Measurements from ENCODE around the gene GTSE1.

Gene GTSE1

DNA sequence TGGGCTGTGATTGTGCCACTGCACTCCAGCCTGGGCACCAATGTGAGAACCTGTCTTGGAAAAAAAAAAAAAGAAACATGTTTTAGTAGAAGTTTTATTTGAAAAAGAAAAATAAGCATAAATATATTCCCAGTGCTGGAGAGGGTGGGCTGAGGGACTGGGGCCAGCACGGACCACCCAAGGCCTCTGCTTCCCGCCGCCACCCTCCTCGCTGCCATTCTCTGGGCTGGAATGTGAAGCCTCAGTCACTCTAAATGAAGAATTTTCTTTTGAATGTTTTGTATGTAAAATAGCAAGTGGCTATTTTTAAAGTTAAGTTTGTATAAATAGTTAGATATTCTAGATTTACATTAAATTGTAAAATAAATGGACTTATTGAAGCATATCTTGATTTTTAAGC is 33.8 kb downstream of the GTSE1 start:
- DNase-seq, result no peak

DNA sequence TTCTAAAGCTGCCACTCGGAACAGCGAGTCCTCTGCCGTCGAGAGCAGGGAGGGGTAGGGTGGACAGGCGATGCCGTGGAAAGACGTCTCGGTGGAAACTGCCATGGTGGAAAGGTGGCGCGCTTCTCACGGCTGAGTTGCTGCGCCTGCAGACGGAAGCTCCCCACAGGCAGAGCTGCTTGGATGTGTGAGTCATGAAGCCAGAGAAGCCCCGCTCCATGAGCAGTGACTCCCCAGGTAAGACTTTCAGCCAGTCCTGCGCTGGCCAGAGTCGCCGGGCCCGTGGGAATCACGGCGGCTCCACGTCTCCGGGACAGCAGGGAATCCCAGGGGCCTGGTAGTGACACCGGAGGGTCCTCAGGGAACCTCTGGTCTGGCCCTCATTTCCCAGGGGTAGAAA is 34.8 kb downstream of the GTSE1 start:
- no peak for DNase-seq

DNA sequence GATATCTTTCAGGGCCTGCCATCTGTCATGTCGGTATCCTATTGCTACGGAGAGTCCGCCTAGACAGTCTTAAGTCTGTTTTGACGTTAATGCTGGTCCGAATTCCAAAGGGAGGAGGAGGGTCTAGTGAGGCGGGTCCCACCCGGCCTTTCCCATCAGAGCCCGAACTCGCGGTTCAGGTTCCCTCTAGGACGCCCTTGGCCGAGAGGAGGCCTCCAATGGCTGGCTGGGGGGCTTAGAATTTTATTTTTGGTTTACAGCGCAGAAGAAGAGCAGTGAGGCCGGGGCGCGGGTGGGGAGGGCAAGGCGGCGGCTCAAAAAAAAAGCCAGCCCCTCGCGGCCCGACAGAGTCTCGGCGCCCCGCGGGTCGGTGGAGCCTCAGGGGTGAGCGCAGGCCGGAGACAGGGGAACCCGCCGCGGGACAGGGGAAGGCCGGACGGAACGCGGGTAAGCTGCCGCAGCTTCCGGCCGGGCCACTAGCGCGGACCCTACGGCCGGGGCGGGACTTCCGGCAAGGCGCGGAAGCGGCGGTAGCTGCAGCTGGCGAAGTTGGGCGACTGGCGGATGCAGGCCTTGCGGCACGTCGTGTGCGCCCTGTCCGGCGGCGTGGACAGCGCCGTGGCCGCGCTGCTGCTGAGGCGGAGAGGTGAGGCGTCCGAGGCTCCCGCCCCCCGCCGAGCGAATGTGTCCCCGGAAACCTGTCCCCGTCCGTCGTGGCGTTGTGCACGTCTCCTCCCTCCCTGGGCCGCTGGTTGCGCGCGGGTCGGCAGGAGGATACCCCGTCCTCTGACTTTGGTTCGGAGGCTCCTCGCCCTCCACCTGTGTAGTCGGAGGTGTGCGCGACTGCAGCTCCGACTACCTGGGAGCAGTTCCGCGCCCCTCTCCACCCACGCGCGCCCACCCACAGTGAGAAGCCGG is 38.8 kb downstream of the GTSE1 start, which contains the start of gene TRMU:
TSS of gene TRMU (plus strand) at position 514 of the 918 bp plus-strand sequence. CDS start at position 565, 51 bp downstream.
- peak; percentile 94 for DNase-seq

GRCh38 chr22:46336119-46337078 is 39.7 kb downstream of the GTSE1 start:
- no peak for DNase-seq

- no peak for DNase-seq
These were observed 41.2 kb downstream of the GTSE1 start for GRCh38 chr22:46337870-46338269.

GRCh38 chr22:46338636-46339035 is 42.0 kb downstream of the GTSE1 start:
- no peak for DNase-seq

DNA sequence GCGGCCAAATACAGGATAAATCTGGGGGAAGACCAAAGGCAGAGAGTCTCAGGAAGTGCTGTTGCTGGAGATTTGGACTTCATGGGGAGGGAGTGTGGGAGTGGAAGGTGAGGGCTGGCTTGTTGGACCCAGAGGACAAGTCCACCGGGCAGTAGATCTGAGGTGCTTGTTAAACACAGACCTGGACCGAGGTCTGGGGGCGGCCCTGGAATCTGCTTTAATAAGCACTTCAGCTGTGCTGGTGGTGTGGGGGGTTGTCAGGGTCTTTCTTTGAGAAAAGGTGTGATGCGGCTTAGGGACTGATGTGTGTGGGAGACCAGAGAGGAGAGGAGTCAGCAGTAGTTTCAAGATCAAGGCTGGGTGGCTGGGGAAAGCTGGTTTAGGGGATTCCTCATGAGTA is 43.3 kb downstream of the GTSE1 start:
- no peak for DNase-seq

- DNase-seq, result no peak
These were observed 44.0 kb downstream of the GTSE1 start for GRCh38 chr22:46340676-46341075.

DNA sequence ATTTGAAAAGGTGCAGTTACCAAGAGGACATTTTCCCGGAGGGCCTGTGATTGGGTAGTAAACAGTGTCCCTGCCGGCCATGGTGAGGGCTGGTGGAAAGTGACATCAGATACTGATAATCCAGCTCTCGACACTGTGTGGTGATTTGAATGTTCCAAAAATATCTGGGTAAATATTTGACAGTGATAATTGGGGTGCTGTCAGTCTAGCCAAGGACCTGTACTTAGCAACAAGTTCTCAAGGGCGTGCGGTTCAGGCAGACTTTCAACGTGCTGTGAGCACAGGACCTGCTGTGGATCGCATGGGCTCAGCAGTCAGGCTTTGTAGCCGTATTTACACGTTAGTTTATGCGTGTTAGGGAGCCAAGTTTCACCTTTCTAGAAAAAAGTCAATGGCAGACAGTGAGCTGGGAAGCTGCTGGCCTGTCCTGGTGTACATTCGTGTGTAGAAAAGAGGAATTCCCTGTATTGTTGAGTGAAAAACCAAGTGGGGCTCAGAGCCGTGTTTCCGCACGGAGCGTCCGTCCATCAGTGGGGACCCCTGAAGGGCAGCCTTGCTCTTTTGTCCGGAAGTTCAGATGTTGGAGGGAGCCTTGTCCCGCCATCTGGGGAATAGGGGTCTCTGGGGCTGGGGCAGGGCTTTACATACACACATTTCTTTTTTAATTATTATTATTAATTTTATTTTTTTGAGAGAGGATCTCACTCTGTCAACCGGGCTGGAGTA is 50.2 kb downstream of the GTSE1 start:
- no peak for DNase-seq

- DNase-seq, result no peak
These were observed 51.0 kb downstream of the GTSE1 start for GRCh38 chr22:46347646-46348045.

DNA sequence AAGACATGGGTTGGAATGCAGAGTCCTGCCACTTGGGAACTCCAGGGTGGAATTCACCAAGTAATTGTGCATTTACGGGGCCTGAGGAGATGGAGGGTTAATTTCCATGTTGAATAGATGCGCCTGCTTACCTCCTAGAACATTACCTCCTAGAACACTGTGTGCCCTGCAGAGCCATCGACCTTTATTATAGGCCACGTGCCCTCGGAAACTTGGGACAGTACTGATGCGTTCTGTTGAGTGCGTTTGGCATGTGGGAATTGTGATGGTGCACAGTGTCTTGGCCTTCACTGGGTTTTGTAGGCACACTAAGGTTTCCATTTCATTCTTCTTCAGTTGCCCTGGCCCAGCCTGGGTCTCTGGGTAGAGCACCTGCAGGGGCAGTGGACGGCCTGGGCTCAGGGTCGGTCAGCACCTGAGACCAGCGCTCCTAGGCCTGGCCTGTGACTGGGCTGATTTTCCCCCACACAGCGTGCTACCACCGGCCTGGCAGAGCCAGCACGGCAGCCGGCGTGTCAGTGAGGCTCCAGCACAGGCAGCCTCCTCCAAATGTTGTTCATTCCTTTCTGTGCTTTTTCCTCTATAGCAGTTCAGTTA is 51.5 kb downstream of the GTSE1 start:
- DNase-seq, result no peak

DNA sequence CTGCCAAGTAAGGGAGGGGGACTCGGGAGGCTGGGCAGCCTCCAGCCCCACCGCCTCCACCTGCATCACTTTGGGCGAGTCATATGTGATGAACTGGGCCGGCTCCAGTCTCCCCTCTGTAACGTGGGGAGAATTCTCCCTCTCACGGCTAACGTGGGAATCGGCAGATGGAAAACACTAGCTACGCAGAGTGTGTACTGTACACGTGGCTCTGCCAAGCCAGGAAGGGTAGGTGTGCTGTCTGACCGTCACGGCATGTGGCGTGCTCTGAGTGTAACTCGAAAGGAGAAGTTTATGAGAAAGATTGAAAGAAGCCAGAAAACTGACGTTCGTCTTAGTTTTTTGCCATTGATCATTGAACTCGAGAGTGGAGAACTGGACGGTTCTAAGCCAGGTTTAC is 52.6 kb downstream of the GTSE1 start:
- DNase-seq, result no peak

GRCh38 chr22:46349681-46350080 is 53.0 kb downstream of the GTSE1 start:
- no peak for DNase-seq

GRCh38 chr22:46350121-46350520 is 53.5 kb downstream of the GTSE1 start:
- DNase-seq, result no peak

DNA sequence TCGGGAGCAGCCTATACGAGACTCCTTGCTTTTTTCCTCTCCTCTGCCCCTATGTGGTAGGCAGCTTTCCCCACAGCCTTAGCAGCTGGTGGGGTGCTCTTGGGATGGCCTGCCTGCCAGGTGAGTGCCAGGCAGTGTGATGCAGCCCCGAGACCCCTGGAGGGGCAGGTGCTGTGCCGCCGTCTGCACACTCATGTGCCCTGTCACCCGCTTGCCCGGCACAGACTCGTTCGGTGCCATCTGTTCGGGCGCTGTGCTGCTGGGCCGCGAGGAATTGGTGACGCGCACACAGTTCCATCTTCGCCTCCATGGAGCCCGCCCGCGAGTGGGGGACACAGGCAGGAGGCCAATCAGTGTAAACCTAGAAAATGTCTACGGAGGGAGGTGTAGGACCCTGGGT is 54.0 kb downstream of the GTSE1 start:
- no peak for DNase-seq

- no peak for DNase-seq
These were observed 54.6 kb downstream of the GTSE1 start for GRCh38 chr22:46351131-46351735.

GRCh38 chr22:46351767-46352166 is 55.1 kb downstream of the GTSE1 start:
- no peak for DNase-seq

DNA sequence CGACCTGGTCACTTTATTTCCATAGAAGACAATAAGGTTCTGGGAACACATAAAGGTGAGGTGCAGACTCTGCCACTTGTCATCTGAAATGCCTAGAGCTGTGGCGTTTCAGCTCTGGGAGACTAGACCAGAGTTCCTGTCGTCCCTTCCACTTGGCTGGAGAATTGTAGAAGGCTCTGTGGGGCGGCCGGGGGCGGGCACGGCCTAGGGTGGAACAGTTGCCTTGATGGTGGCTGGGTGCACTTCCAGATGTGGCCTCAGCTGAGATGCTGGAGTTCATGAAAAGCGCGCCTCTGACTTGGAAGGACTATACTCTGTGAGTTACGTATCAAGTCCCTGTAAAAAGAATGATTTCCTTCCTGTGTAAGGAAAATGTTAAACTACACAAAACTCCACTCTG is 55.6 kb downstream of the GTSE1 start:
- DNase-seq, result no peak

- no peak for DNase-seq
These were observed 56.2 kb downstream of the GTSE1 start for GRCh38 chr22:46352691-46353386.

DNA sequence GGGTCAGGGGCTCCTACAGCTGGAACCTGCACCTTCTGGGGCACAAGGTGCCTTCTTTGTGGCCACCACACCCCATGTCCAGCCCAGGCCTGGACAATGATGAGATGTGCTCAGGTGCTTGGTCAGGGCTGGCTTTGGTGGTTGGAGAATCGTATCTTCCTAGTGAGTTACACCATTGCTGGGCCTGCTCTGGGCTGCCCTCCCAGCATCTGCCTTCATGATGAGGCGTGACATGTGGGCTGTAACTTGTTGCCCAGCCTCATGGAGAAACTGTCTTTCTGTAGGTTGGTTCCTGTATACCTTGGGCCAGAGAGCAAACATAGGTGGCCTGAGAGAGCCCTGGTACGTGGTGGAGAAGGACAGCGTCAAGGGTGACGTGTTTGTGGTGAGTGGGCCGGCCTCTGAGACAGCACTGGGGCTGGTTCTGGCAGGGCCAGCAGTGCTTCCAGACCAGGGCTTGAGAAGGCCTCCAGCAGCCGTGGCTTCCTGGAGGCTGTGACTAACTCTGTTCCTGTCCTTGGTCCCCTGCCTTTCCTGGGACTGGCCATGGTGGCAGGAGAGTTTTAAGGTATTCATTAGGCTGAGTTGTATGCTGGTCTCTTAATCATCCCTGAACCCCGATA is 56.9 kb downstream of the GTSE1 start:
- no peak for DNase-seq
